ENCODE measurements around the gene OLIG1. TPM values are rescaled to one million over a fixed set of nuclear protein-coding genes. Genes with fewer than 3 reads are reported as not detected.

OLIG1 gene
- total RNA-seq, 1 donor from 2014 or later: not detected

DNA sequence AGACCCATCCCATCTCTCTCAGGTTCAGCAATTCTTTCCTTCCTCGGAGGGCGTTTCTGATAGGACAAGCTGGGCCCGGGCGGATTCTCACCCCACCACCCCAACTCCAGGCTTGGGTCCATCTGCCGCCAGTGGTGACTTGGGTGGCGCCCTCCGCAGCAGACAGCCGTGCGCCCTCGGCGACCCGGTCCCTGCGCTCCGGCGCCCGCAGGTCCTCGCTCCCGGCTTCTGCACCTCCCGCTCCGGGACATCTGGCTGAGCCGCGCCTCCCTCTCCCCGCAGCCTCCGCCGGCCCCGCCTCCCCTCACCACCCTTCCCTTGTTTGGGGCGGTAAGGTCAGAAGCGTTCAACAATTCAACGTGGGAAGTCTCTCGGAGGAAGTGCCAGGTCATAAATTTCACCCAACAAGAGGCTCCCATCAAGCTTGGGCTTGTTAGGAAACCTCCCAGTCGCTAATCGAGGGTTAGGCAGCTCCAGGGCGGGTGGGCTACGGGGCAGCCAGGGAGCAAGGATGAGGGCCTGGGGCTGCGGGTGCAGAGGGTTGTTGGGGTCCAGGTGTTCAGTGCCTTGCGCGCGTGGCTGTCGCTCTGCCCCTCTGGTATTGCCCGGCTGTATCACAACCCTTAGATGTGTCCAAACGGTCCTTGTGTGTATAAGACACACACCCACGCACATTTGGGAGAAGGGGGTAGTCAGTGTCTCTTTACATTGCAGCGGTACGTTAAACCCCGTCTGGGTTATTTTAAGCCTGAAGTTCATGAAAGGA lies 39.8 kb downstream of the OLIG1 start:
- no peak for DNase-seq (ENCODE audit: low spot score in 2 of 2, unreplicated experiment in 2 of 2)
- H3K36me3 Mint-ChIP-seq: no peaks in the 10 kb centered on the region
- no peak overlapping the region for H3K27ac Mint-ChIP-seq
- TF ChIP-seq, protein P1, sequence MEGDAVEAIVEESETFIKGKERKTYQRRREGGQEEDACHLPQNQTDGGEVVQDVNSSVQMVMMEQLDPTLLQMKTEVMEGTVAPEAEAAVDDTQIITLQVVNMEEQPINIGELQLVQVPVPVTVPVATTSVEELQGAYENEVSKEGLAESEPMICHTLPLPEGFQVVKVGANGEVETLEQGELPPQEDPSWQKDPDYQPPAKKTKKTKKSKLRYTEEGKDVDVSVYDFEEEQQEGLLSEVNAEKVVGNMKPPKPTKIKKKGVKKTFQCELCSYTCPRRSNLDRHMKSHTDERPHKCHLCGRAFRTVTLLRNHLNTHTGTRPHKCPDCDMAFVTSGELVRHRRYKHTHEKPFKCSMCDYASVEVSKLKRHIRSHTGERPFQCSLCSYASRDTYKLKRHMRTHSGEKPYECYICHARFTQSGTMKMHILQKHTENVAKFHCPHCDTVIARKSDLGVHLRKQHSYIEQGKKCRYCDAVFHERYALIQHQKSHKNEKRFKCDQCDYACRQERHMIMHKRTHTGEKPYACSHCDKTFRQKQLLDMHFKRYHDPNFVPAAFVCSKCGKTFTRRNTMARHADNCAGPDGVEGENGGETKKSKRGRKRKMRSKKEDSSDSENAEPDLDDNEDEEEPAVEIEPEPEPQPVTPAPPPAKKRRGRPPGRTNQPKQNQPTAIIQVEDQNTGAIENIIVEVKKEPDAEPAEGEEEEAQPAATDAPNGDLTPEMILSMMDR (IDR thresholded peaks at IDR 0.05; ENCODE audit: unreplicated experiment): no peak
- H3K4me1 Mint-ChIP-seq: peaks cover 4% of the 10 kb centered on the region
- H3K4me3 Mint-ChIP-seq: peak overlapping the region; percentile 52
- peaks cover 97% of the 10 kb centered on the region for H3K27me3 Mint-ChIP-seq (ENCODE audit: low read depth)
- peaks cover under 1% of the 10 kb centered on the region for H3K9me3 Mint-ChIP-seq

DNA sequence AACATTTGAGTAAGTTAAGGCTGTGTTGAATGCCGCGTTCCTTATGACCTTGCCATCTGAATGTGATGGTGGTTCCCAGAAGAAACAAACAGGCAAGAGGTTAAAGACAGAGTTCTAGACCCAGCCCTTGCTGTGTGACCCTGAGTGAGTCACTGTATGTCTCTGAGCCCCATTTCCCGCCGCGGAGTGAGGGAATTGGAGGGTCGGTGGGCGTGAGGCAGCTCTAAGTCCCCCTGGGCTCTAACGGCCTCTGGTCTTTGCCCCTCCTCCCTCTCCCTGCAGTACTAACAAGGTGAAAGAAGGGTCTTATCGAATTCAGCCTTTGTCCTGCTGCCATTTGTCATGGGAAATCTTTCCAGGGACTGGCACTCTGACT lies 40.4 kb downstream of the OLIG1 start:
- no peaks in the 10 kb centered on the region for H3K9me3 Mint-ChIP-seq
- DNase-seq (ENCODE audit: low spot score in 2 of 2, unreplicated experiment in 2 of 2): no peak
- H3K36me3 Mint-ChIP-seq: no peaks in the 10 kb centered on the region
- H3K4me1 Mint-ChIP-seq: peaks cover 4% of the 10 kb centered on the region
- TF ChIP-seq, protein P1 (IDR thresholded peaks at IDR 0.05; ENCODE audit: unreplicated experiment): no peak
- no peak overlapping the region for H3K4me3 Mint-ChIP-seq
- H3K27ac Mint-ChIP-seq: no peak overlapping the region
- H3K27me3 Mint-ChIP-seq (ENCODE audit: low read depth): peaks cover 96% of the 10 kb centered on the region

DNA sequence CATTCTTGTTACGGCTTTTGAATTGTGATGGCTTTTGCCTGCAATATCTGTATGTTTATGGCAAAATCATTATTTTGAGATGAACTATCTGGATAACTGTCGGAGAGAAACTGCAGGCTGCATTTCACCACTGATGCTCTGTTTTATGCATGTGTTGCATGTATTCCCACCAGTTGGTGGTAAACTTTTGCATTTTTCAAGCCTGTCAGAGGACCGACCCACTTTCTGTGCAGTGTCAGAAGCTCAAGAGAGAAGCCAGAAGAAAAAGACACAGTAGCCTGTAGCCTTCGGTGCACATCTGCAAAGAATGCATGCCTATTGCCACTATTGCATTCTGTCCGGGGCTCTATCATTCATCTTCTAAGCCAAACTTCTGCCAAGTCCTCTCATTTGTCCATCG lies 41.6 kb downstream of the OLIG1 start:
- H3K27ac Mint-ChIP-seq: no peak overlapping the region
- no peak overlapping the region for H3K4me3 Mint-ChIP-seq
- H3K36me3 Mint-ChIP-seq: no peaks in the 10 kb centered on the region
- peaks cover 4% of the 10 kb centered on the region for H3K4me1 Mint-ChIP-seq
- no peak for DNase-seq (ENCODE audit: low spot score in 2 of 2, unreplicated experiment in 2 of 2)
- H3K9me3 Mint-ChIP-seq: no peaks in the 10 kb centered on the region
- TF ChIP-seq, protein P1 (IDR thresholded peaks at IDR 0.05; ENCODE audit: unreplicated experiment): no peak
- H3K27me3 Mint-ChIP-seq (ENCODE audit: low read depth): peaks cover 96% of the 10 kb centered on the region

DNA sequence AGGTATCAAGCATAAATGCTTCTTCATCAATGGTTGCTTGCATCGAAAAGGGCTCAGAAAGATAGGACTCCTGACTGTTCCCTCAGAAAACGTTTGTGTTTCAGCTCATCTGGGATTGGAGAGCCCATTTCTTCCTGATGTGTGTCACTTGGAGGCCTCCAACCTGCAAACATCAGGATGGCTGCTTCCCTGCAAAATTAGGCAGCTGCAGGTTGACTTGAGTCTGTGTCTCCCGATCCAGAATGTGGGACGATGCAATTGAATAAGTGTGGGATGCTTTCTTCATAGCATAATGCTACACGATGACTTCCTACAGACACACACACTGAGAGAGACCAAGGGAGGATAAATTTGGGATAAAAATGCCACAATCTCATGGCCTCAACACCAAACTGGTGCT lies 42.2 kb downstream of the OLIG1 start:
- H3K4me1 Mint-ChIP-seq: peaks cover 4% of the 10 kb centered on the region
- peaks cover 98% of the 10 kb centered on the region for H3K27me3 Mint-ChIP-seq (ENCODE audit: low read depth)
- no peaks in the 10 kb centered on the region for H3K36me3 Mint-ChIP-seq
- no peak overlapping the region for H3K4me3 Mint-ChIP-seq
- TF ChIP-seq, protein P1 (IDR thresholded peaks at IDR 0.05; ENCODE audit: unreplicated experiment): no peak
- no peak overlapping the region for H3K27ac Mint-ChIP-seq
- H3K9me3 Mint-ChIP-seq: no peaks in the 10 kb centered on the region
- no peak for DNase-seq (ENCODE audit: low spot score in 2 of 2, unreplicated experiment in 2 of 2)

DNA sequence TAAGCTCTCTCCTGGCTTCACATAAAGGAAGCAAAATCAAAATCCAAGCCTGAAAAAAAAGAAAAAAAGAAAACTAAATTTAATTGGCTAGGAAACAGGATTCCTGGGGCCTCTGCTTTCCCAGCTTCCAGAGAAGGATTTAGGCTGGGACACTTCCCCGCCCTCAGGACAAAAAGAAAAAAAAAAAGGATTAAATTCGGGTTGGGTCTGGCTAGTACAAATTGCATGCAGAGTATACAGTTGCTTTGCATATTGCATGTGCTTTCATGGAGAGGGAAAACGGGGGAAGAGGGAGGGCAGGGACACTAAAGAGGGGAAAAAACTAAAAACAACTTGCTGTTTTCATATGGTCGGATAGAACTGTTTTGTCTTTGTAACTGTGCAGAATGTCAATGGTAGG lies 42.7 kb downstream of the OLIG1 start:
- Mint-ChIP-seq H3K4me1 (peaks cover 4% of the 10 kb centered on the region), H3K36me3 (no peaks in the 10 kb centered on the region)

More for the DNA sequence above, 42.7 kb downstream of the OLIG1 start:
- H3K27me3 Mint-ChIP-seq (ENCODE audit: low read depth): peaks cover 99% of the 10 kb centered on the region
- TF ChIP-seq, protein P1 (IDR thresholded peaks at IDR 0.05; ENCODE audit: unreplicated experiment): no peak
- no peak overlapping the region for H3K4me3 Mint-ChIP-seq
- no peaks in the 10 kb centered on the region for H3K9me3 Mint-ChIP-seq
- no peak for DNase-seq (ENCODE audit: low spot score in 2 of 2, unreplicated experiment in 2 of 2)
- no peak overlapping the region for H3K27ac Mint-ChIP-seq

Measured in mesothelial cell of epicardium (in vitro differentiated cells).